Cardiac muscle cell (in vitro differentiated cells and primary cell): ENCODE results near the gene MIPEP. TPM values are rescaled to one million over a fixed set of nuclear protein-coding genes. Genes with fewer than 3 reads are reported as not detected.

ENCODE experiments used
- DNase-seq, 2 donors: peaks; one replicate each; pipeline versions ENCODE4 v3.0.0 to v3.0.0-alpha.2; 2010 to 2017; ENCODE audit warnings: low read depth in 1 of 2, low spot score in 1 of 2
- H3K27ac ChIP-seq: fragments of 200-600 bp; sonication (generic); 2 replicates; pipeline ENCODE4 v1.5.1; 2016
- H3K27me3 ChIP-seq: fragments of 200-600 bp; sonication (generic); 2 replicates; pipeline ENCODE4 v1.6.0; 2016; ENCODE audit warnings: control low read depth
- H3K36me3 ChIP-seq: fragments of 200-600 bp; sonication (generic); 2 replicates; pipeline ENCODE4 v1.5.1; 2016; ENCODE audit warnings: control low read depth
- H3K4me1 ChIP-seq: fragments of 200-600 bp; sonication (generic); 2 replicates; pipeline ENCODE4 v1.8.1; 2017; ENCODE audit warnings: low read depth, mild to moderate bottlenecking, mixed run types
- H3K4me3 ChIP-seq: fragments of 200-600 bp; sonication (generic); 2 replicates; pipeline ENCODE4 v1.5.1; 2016; ENCODE audit warnings: mild to moderate bottlenecking
- H3K9me3 ChIP-seq: fragments of 200-600 bp; sonication (generic); 2 replicates; pipeline ENCODE4 v1.5.1; 2017; ENCODE audit warnings: low read depth, mild to moderate bottlenecking, control low read depth
- polyA plus RNA-seq: library from polyadenylated mRNA; unstranded; fragments of >200 nt; fragmentation: Nextera tagmentation; extraction: Ambion mirVana; gene quantifications from 2 replicates; pipeline ENCODE4 v1.2.1, GENCODE V29; 2016
- total RNA-seq: library from RNA; depleted of rRNA; stranded (reverse); fragments of >200 nt; gene quantifications from 2 replicates; pipeline ENCODE4 v1.2.3, GENCODE V29; 2016
- TF ChIP-seq, protein P1 (sequence below): IDR thresholded peaks from 2 replicates; pipeline ENCODE4 v1.5.1; 2012; ENCODE audit warnings: low read depth, mild to moderate bottlenecking, low read length

The MIPEP gene
- total and polyA plus RNA-seq, 2 experiments from 2014 or later: 12.5 to 22.9 TPM

GRCh38 chr13:23771552-23771951 lies 117.6 kb downstream of the MIPEP start:
- Histone ChIP-seq H3K4me1 (peaks cover 7% of the 10 kb centered on the region), H3K4me3 (no peak overlapping the region), H3K27me3 (no peaks in the 10 kb centered on the region), H3K36me3 (no peaks in the 10 kb centered on the region), H3K27ac (no peak overlapping the region), H3K9me3 (no peaks in the 10 kb centered on the region)
- no peak for DNase-seq
- TF ChIP-seq, protein P1, sequence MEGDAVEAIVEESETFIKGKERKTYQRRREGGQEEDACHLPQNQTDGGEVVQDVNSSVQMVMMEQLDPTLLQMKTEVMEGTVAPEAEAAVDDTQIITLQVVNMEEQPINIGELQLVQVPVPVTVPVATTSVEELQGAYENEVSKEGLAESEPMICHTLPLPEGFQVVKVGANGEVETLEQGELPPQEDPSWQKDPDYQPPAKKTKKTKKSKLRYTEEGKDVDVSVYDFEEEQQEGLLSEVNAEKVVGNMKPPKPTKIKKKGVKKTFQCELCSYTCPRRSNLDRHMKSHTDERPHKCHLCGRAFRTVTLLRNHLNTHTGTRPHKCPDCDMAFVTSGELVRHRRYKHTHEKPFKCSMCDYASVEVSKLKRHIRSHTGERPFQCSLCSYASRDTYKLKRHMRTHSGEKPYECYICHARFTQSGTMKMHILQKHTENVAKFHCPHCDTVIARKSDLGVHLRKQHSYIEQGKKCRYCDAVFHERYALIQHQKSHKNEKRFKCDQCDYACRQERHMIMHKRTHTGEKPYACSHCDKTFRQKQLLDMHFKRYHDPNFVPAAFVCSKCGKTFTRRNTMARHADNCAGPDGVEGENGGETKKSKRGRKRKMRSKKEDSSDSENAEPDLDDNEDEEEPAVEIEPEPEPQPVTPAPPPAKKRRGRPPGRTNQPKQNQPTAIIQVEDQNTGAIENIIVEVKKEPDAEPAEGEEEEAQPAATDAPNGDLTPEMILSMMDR: no peak

- Histone ChIP-seq H3K4me3 (no peak overlapping the region), H3K9me3 (no peaks in the 10 kb centered on the region), H3K27me3 (no peaks in the 10 kb centered on the region), H3K36me3 (no peaks in the 10 kb centered on the region), H3K4me1 (peaks cover 7% of the 10 kb centered on the region), H3K27ac (no peak overlapping the region)
- TF ChIP-seq, protein P1: no peak
- DNase-seq: no peak
Measured at GRCh38 chr13:23770973-23771372, 118.2 kb downstream of the MIPEP start.

GRCh38 chr13:23770428-23770827 lies 118.8 kb downstream of the MIPEP start:
- no peak for DNase-seq
- Histone ChIP-seq H3K27me3 (no peaks in the 10 kb centered on the region), H3K36me3 (no peaks in the 10 kb centered on the region), H3K4me3 (no peak overlapping the region), H3K27ac (no peak overlapping the region), H3K9me3 (no peaks in the 10 kb centered on the region), H3K4me1 (peaks cover 7% of the 10 kb centered on the region)
- TF ChIP-seq, protein P1: no peak

DNA sequence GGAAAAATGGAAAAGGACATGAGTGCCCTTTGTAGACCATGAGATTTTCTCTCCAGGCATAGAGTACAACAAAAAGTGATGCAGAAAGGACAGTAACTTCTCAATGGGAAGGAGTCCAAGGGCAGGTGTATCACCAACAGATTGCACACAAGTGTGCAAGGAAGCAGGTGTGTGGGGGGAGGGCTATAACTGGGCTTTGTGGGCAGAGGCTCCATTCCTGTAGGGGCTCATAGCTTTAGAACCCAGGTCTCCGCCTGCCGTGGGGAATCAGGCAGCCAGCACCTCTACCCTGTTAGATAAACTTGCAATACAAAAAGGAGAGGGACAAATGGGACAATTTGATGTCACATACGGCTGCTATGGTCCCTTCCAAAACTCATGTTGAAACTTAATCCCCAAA lies 119.8 kb downstream of the MIPEP start:
- Histone ChIP-seq H3K9me3 (no peaks in the 10 kb centered on the region), H3K27ac (no peak overlapping the region), H3K4me3 (no peak overlapping the region), H3K36me3 (no peaks in the 10 kb centered on the region), H3K27me3 (no peaks in the 10 kb centered on the region), H3K4me1 (peaks cover 7% of the 10 kb centered on the region)
- no peak for DNase-seq
- TF ChIP-seq, protein P1: no peak

DNA sequence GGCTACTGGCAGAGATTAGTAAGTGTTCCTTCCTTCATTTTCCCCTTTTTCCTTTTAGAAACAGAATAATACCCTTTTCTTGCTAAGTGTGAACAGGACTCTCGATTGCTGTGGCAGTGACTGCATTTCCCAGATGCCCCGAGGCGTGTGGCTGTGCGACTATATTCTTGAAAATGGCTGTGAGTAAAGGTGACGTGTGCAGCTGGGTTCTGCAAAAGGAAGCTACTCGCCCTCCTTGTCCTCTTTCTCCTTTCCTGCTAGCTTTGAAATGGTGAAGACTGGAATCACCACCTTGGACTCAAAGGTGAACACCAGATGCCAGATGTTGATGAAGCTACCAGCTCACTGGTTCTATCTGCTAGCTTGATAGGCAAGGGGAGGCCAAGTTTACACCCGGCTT lies 121.4 kb downstream of the MIPEP start:
- TF ChIP-seq, protein P1: no peak
- Histone ChIP-seq H3K4me3 (no peak overlapping the region), H3K36me3 (no peaks in the 10 kb centered on the region), H3K4me1 (peaks cover 7% of the 10 kb centered on the region), H3K27me3 (no peaks in the 10 kb centered on the region), H3K27ac (no peak overlapping the region), H3K9me3 (no peaks in the 10 kb centered on the region)
- DNase-seq: no peak

DNA sequence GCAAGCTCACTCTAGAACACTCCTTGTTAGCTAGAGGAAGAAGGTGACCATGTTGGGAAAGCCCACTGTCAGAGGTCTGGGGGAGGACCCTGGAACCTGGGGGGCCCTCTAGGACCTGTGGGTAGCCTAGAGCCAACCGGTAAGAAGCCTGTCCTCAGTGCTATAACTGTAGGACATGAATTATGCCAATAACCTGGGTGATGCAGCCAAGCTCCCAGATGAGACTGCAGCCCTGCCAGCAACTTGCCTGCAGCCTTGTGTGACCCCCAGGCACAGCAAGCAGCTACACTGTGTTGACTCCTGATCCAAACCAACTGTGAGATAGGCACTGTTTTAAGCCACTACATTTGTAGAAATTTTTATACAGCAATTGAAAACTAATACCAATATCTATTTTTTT lies 122.3 kb downstream of the MIPEP start:
- no peak overlapping the region for H3K4me3 ChIP-seq
- TF ChIP-seq, protein P1: no peak
- no peaks in the 10 kb centered on the region for H3K36me3 ChIP-seq
- no peak for DNase-seq
- no peak overlapping the region for H3K27ac ChIP-seq
- H3K27me3 ChIP-seq: no peaks in the 10 kb centered on the region
- no peaks in the 10 kb centered on the region for H3K4me1 ChIP-seq
- H3K9me3 ChIP-seq: no peaks in the 10 kb centered on the region
